ENCODE results near the gene CDA.

The CDA gene

GRCh38 chr1:20658166-20658915 is 69.4 kb downstream of the CDA start:
- no peak for DNase-seq

GRCh38 chr1:20660363-20660762 is 71.5 kb downstream of the CDA start:
- no peak for DNase-seq

- DNase-seq, result no peak
Measured at GRCh38 chr1:20660847-20661206, 71.9 kb downstream of the CDA start.

GRCh38 chr1:20661207-20662109 is 72.6 kb downstream of the CDA start, which contains the start of gene DDOST:
Gene DDOST, minus strand, starts transcription at chr1:20661369. Its CDS starts 19 bp downstream, at chr1:20661350.
- peak; percentile 93 for DNase-seq

- no peak for DNase-seq
Measured at GRCh38 chr1:20662110-20662475, 73.2 kb downstream of the CDA start.

- DNase-seq, result no peak
Measured at GRCh38 chr1:20663365-20663764, 74.5 kb downstream of the CDA start.

GRCh38 chr1:20663969-20664715 is 75.2 kb downstream of the CDA start:
- no peak for DNase-seq

GRCh38 chr1:20665726-20666125 is 76.8 kb downstream of the CDA start:
- no peak for DNase-seq

- no peak for DNase-seq
Measured at GRCh38 chr1:20666146-20666545, 77.2 kb downstream of the CDA start.

- DNase-seq, result no peak
Measured at GRCh38 chr1:20666804-20667203, 77.9 kb downstream of the CDA start.
